Activated CD4-positive, alpha-beta T cell treated with anti-CD3 and anti-CD28 coated beads, Interleukin-2, amount 50 U/mL, for 1 hour (primary cell): ENCODE measurements around the gene TMEM140.
"Not testable (repeated sequence)": the region's sequence is repeated elsewhere in the genome, so short reads cannot be mapped to it uniquely, and the experiment has no call there.

Experiments used
- DNase-seq: peaks from one replicate; pipeline ENCODE4 v3.0.0-alpha.2; 2020

The TMEM140 gene

DNA sequence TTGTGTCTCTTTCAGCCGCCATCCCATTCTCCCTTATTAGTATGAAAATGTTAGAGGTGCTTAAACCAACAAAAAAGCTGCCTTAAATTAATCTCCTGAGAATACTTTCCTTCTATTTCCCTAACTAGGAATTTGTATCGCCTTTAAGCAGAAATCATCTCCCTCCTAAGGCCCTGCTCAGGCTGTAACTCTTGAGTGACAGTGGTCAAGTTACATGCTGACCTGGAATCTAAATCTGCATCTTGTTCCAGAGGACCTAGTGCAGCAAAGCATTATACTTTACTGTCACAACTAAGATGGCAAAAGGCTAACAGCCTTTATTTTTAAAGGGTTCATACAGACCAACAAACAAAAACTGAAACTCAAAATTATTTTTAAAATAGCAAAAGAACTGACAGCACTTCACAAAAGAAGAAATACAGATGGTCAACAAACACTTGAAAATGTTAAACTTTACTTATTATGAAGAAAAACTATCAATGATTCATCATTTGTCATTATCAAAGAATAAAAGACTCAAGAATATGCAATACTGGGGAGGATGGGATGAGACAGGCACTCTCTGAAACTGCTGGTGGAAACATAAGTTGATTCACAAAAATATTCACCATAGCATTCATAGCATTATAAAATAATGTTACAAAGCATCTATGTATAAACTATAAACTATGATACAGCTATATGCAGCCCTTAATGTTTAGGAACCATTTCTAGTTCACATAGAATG, 11.7 kb downstream of the TMEM140 start:
- DNase-seq: no peak

DNA sequence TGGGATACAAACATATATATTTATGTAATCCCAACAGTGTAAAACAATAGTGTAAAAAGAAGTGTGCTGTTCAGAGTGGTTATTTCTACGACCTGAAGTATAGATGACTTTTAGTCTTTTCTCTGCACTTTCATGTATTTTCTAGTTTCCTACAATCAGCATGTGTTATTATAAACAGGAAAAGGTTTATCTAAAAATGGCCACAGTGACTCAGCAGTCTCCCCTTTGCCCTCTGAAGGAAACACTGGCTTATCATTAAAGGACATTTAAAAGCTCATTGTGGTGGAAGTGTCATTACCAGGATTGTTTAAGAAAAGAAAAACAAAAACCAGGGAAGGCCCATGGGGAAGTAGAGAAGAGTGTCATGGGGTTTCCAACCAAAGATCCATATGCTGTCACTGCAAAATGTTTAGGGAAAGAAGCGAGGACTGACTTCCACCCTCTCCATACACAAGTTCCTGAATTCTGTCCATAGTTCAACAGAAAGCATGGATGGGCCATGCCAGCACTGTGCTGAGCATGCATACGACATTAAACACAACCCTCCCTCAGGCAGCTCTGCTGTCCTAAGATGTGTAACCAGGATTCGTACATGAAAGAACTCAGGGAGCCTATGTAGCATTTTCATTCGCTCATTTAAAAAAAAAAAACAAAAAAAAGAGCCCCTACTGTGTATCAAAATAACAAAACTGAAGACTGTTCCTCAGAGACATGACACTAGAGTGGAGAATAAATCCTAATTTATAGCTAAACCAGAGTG, 12.4 kb downstream of the TMEM140 start:
- no peak for DNase-seq

DNA sequence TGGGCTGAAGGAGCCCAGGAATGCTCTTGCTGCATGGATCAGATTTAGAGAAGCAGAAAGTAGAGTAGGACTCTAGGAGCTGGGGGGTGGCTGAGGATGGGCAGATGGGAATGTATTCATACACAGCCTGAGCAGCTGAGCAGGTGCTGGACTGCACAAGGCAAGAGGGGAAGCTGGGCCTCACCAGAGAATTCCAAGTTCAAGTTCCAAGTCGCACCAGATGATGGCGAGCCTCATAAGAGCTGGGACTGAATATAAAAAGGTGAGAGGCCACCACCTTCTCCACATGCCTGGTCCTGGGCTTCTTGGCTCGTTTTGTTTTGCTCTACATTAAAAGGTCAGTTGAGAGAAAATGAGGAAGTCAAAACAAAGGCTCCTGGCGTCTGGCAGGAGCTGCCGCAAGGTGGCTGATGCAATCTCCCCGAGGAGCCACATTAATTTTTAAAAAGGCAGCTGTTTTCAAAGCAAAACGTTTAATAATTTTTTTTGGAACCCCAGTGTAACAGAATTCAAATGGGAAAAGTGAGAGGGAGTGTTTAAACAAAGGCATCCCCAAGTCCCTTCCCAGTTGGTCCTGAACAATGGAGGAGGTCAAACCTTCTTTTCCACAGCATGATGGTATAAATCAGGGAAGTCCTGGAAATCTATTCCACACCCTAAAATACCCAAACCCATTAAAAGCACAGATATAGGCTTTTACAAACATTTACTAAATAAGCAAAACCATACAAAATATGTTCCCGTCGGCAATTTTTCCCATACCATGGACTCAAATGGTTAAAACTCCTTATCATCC, 13.2 kb downstream of the TMEM140 start:
- no peak for DNase-seq

DNA sequence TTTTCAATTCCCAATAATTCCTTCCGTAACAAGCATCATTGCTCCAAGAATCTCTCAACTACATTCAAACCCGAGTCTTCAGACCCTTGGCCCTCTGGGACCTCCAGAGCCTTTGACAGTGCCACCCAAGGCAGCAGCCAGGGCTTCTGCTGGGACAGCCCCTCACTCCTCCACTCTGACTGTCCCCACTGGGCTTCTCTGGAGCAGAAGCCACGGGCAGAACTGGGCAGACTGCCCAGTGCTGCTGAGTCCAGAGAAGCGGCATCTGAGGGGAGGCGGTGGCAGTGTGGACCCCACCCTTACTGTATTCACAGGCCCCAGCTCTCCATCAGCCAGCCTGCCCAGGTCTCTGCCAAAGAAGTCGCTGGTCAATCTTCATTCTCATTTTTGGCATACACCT, 13.8 kb downstream of the TMEM140 start:
- no peak for DNase-seq

DNA sequence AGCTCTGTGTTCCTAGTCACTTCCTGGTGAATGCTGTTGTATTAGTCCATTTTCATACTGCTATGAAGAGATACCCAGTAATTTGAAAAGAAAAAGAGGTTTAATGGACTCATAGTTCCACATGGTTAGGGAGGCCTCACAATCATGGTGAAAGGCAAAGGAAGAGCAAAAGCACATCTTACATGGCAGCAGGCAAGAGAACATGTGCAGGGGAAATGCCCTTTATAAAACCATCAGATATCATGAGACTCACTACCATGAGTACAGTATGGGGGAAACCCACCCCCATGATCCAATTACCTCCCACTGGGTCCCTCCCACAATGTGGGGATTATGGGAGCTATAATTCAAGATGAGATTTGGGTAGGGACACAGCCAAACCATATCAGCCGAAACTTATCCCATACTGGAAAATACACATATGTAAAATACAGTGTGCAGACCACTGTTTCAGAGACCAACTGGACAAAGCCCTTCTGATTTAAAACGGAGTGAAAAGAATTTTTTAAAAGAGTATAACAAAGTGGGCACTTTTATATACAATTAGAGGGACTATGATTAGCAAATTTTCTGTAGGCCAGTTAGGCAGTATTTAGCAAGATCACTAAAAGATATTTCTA, 14.6 kb downstream of the TMEM140 start:
- DNase-seq: no peak

DNA sequence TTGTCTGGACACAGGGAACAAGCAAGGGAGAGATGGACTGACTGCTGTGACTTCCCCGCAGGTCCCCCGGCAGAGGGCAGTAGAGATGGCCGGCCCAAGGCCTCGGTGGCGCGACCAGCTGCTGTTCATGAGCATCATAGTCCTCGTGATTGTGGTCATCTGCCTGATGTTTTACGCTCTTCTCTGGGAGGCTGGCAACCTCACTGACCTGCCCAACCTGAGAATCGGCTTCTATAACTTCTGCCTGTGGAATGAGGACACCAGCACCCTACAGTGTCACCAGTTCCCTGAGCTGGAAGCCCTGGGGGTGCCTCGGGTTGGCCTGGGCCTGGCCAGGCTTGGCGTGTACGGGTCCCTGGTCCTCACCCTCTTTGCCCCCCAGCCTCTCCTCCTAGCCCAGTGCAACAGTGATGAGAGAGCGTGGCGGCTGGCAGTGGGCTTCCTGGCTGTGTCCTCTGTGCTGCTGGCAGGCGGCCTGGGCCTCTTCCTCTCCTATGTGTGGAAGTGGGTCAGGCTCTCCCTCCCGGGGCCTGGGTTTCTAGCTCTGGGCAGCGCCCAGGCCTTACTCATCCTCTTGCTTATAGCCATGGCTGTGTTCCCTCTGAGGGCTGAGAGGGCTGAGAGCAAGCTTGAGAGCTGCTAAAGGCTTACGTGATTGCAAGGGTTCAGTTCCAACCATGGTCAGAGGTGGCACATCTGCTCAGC, 16.6 kb downstream of the TMEM140 start:
- no peak for DNase-seq

DNA sequence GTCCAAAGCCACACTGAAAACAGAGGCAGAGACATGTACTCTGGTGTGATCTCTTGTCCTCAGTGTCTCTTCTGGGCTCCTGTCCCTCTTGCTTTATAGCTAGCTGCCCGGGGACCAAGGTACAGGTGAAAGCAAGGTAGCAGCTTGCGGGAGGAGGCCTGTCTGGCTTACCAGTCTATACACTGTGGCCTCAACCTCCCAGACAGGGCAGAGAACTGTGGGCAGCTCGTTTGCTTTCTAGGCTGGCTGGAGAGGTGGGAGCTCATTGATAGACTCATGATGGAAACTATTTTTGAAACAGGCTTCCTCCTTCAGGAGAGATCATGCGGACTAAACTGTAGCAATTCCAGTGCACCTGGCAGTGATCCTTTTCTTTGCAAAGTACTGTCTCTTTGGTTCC, 18.0 kb downstream of the TMEM140 start:
- DNase-seq: no peak

DNA sequence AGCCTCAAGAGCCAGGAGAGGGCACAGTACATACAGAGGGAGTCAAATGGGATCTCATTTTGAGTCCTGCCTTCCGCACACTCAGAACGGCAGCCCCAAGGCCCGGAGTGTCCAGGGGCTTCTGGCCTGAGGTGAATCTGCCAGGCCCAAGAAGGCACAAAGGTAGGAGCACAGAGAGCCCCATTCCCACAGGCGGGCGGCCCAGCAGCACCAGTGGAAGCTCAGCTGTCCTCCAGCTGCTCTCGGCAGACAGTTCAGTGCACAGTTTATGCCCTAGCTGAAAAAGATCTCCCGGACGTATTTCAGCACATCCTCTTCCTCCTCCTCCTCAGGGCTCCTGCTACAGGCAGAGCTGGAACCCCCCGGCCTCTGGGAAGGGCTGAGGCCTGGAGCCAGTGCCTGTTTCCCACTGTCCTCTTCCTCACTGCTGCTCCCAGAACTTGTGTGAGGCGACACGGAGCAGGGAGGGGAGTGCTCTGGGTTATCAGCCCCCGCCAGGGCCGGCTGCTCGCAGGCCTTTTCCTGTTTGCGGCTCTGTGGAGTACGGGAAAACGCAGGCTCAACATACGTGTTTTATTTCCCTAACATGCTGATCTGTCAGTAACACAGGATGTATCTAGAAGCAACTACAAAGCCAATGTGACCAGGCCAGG, 18.6 kb downstream of the TMEM140 start:
- no peak for DNase-seq

DNA sequence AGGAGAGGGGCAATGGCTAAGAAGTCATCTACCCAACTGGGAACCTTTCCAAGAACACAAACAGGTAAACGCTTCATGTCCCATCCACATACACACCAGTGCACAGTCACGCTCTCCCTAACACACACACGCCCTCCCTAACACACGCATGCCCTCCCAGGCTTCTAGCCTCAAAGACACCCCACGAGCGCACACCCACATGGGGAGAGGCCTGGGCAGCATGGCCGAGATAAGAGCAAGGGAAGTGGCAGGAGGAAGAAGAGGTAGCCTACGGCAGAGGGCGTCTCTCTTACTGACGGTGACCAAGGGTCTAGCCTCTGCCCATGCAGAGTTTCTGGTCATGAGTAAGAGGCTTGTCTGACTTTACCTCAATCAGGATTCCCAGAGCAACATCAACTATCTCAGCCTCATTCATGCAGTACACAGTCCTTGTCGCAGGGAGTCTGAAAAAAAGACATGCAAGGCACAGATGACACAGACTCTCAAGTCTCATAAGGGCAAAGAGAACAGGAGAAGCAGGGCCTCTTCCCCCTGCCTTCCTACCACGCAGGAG, 19.6 kb downstream of the TMEM140 start:
- DNase-seq: no peak

DNA sequence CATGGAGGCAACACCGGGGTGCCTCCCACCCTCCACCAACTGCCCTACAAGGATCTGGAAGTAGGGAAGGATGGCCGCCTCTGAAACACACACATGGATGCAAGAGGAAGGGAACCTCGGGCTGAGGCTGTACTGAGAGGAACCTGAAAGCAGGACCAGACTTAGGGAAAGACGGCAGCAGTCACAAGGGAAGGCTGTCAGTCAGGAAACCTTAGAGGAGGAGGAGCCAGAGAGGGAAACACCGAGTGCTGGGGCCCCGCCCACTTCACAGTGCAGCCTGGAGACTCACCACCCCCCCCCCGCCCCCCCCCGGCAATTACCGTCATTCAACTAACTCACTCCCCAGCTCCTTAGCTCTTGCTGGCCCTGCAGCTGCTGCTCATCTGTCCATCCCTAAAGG, 20.1 kb downstream of the TMEM140 start:
- DNase-seq: peak; percentile 22

DNA sequence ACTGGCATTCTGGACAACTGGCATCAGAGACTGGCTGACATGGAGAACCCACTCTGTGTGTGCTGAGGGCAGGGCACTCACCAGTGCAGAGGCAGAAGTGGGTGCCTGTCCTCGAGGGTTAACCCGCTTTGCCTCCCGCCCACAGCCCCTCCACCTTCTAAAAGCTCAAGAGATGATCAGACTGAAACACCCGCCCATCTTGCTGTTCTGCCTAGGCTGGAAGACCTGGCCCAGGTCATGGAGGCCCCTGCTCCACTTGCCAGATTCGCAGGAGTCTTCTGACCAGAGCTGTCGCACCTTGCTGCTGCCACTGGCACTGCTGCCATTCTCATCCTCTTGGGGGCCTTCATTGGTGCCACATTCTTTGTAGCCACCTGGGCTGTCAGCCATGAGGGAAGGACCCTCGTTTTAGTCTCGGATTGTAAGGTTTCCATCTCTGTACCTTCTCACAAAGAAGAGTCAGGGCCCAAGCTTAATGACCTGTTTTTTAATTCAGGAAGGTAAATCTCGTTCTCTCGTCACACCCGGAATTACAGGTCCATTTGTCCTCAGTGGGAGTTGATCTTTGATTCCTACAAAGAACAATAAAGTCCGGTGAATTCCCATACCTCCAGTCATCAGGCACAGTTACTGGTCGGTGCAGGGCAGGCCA, 20.7 kb downstream of the TMEM140 start:
- no peak for DNase-seq

DNA sequence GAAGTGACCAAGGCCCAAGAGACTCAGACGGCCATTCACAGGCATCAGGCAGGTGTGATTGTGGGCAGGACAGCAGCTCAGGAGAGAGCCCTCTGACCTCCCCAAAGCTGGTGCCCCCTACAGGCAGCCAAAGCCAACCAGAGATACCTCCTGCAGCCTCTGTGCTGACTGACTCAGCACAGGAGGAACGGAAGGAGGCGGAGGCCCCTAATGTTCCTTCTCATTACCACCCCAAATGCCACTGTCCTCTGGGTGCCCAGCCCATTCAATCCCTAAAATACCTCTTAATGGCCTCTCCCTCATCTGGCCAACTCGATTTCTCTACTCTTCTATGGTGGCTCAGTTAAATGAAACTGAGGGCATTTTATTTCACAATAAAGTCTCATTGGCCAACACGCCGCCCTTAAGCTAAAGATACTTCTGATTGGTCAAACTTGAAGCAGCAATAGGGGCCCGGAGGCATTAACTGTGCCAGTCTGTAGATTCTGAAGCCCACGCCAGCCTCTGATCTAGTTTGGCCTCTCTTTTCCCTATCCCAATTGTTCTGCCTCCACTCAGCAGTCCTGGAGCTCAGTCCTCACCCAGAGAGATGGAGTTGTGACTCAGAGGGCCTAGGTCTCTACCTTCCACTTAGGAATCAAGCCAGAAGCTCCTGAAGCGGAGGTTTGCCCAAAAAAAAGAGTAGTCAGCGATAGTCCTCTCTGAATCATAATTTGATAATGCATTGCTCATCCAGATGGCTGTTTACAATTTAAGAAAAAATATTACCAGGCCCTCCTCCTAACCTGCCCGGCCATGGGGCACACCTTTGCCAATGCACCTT, 21.5 kb downstream of the TMEM140 start:
- DNase-seq: peak; percentile 54

DNA sequence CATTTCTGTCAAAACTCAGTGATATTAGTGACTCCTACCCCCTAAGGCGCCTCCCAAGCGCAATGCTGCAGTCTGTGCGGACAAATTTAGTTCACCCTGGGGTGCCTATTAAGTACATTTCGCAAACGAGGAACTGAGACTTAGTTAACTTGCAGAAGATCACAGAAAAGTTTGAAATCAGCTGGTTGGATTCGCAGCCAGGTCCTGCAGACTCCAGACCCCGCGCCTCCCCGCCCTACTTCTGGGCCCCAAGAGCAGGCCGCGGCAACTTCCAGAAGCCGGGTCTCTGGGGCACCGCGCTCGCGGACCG, 22.0 kb downstream of the TMEM140 start:
- DNase-seq: no peak

DNA sequence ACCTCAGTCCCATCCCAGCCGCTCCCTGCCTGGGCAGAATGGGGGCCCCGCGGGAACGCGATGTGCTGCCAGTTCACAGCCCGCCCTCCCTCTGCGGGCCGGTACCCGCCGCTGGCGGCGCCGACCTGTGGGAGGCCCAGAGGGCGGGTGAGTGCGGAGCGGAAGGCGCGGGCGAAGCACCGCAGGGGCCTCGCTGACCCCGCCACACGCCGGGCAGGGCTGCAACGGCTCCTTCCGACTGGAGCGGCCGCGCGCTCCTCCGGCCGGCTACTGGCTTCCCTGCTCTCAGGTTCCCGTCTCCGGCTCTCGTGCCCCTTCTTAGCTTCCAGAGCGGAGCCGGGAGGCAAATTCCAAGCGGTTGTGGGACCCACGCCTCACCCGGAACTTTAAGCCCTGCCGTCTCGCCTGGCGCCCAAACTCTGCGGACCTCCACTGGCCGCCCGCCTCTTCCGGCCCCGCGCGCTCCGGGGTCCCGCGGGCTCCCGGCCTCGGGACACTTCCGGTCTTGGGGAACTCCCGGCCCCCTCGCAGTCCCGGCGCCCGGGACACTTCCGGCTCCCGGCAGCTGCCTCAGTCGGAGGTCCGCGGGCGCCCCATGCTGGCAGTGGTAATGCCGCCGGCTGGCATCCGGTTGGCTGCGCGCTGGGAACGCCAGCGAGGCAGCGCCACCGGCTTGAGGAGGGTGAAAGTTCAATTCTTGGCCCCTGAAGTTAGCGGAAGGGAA, 22.6 kb downstream of the TMEM140 start, which contains the start of gene CYREN:
Gene CYREN, minus strand, starts transcription at position 434 of the 724 bp plus-strand sequence. CDS start 1,785 bp downstream, outside the sequence.
- DNase-seq: peak; percentile 88

DNA sequence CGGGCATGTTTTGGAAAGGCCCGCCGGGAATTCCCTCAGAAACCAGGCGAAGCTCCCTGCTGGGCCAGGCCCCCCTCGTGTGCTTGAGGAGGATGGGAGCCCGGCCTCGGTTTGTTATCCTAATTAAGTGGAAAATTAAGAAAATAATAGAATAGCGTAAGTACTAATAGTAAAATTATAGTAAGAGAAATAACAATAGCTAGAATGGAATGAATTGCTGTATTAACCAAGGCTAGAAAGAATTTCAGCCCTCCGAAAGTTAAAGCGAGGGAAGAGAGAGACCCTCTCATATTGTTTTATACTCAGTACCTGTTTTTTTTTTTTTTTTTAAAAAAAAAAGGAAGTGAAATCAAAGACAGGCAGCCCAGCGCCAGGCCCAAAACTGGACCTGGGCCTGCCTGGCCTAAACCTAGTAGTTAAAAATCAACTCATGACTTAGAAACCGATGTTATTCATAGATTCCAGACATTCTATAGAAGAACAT, 23.2 kb downstream of the TMEM140 start:
- DNase-seq: not testable (repeated sequence)

DNA sequence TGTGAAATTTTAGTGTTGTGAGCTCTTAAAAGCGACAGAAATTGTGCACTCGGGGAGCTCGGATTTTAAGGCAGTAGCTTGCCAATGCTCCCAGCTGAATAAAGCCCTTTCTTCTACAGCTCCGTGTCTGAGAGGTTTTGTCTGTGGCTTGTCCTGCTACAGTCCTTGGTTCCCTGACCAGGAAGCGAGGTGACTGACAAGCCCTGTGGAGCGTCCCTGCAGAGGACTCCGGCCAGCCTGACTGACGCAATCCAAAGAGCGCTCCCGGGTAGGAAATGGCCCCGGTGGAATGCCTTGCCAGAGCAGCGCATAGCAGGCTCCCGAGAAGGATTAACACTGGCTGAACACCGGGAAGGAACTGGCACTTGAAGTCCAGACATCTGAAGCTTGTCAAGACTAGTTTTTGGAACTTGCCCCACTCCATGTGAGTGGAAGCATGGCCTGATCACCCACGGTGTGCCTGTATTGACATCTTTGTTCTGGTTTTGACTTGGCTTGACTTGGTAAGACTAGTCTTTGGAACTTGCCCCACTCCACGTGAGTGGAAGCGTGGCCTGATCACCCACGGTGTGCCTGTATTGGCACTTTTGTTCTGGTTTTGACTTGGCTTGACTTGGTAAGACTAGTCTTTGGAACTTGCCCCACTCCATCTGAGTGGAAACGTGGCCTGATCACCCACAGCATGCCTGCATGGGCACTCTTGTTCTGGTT, 23.9 kb downstream of the TMEM140 start:
- DNase-seq: not testable (repeated sequence)

DNA sequence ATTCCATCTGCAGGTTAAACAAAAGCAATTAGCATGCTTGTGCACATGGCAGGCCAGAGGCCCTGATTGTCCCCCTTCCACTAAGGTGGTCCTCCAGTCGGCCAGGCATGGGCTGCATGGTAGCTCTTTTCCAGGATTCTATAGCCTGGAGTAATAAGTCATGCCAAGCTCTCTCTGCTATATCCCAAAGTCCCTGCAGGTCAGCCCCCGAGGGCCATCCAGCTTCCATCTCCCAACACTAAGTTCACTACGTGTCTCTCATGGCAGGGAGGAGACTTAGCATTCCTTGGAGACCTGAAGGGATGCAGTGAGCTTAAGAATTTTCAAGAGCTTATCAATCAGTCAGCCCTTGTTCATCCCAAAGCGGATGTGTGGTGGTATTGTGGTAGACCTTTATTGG, 26.0 kb downstream of the TMEM140 start:
- not testable (repeated sequence) for DNase-seq

DNA sequence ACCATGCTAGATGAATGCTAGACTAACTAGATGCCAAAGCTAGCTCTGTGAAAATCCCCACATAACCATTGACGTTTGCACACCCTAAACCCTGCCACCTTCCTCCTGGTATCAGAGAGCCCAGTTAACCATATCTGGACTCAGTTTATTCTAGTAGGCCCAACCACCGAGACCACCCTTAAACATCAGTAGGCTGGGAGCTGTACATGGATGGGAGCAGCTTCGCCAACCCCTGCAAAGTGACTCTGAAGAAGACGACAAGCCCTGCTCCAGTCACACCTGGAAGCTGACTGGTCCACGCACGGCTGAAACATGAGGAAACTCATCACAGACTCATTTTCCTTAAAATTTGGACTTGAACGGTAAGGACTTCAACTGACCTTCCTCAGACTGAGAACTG, 27.1 kb downstream of the TMEM140 start:
- DNase-seq: no peak

DNA sequence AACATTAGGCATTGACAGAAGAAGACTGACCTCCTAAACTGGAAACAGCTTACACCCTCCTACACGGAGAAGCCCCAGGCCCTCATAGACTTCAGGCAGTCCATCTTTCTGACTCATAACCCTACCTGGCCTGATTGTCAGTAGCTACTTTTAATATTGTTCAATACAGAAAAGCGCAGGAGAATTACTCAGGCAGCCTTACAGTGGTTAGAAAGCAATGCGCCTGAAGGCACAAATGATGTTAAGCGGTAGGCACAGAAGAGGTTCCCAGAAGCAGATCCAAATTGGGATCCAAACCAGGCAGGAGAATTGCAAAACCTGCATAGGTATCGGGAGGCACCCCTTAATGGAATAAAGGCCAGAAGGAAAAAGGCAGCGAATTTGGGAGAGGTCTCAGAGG, 28.1 kb downstream of the TMEM140 start:
- no peak for DNase-seq
